ENCODE results near the gene LRRC23.

LRRC23 gene

DNA sequence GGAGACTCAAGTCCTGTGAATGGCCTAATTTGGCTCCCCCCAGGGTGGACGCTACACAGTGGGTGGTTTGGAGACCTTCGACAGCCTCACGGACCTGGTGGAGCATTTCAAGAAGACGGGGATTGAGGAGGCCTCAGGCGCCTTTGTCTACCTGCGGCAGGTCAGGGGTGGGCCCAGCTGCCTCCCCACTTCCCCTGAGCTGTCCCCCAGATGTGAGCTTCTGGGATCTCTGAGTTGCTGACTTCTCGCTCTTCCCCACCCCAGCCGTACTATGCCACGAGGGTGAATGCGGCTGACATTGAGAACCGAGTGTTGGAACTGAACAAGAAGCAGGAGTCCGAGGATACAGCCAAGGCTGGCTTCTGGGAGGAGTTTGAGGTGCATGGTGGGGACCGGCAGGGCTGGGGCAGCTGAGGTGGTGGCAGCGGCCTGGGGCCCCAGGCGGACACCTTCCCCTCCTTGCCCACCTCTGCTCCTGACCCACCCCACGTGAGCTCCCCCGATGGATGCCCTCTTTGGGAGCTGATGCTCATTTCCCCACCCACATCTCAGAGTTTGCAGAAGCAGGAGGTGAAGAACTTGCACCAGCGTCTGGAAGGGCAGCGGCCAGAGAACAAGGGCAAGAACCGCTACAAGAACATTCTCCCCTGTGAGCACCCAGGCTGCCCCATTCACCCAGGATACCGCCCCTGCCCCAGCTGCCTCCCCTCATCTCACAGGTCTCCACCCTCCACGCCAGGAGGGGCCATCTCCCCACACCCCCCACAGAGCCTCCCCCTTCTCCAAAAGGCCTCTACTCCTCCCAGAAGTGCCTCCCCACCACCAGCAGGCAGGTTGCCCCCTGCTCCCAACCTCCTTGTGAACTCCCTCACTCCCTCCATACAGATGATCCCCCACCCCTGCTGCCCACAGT, 50.7 kb downstream of the LRRC23 start:
- no peak overlapping the region for H2AFZ ChIP-seq (ENCODE audit: low read length)
- no peak overlapping the region for H3K4me3 ChIP-seq (ENCODE audit: low read depth, low read length, poor library complexity, severe bottlenecking)
- no peaks in the 10 kb centered on the region for H3K9me3 ChIP-seq (ENCODE audit: low read length)
- peaks cover 53% of the 10 kb centered on the region for H3K4me1 ChIP-seq (ENCODE audit: insufficient read depth, low read length, severe bottlenecking)
- H3K27me3 ChIP-seq (ENCODE audit: insufficient read depth, low read length): peaks cover 8% of the 10 kb centered on the region; the same call in 1 of the 2 replicates
- no peaks in the 10 kb centered on the region for H3K9me2 ChIP-seq (ENCODE audit: low read depth, low read length)
- H3K9ac ChIP-seq (ENCODE audit: low read length): no peak overlapping the region
- TF ChIP-seq, protein P1, sequence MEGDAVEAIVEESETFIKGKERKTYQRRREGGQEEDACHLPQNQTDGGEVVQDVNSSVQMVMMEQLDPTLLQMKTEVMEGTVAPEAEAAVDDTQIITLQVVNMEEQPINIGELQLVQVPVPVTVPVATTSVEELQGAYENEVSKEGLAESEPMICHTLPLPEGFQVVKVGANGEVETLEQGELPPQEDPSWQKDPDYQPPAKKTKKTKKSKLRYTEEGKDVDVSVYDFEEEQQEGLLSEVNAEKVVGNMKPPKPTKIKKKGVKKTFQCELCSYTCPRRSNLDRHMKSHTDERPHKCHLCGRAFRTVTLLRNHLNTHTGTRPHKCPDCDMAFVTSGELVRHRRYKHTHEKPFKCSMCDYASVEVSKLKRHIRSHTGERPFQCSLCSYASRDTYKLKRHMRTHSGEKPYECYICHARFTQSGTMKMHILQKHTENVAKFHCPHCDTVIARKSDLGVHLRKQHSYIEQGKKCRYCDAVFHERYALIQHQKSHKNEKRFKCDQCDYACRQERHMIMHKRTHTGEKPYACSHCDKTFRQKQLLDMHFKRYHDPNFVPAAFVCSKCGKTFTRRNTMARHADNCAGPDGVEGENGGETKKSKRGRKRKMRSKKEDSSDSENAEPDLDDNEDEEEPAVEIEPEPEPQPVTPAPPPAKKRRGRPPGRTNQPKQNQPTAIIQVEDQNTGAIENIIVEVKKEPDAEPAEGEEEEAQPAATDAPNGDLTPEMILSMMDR (IDR thresholded peaks at IDR 0.05; ENCODE audit: low read length): no peak
- no peak for TF ChIP-seq EZH2 (IDR thresholded peaks at IDR 0.05; ENCODE audit: borderline replicate concordance, low read length)
- H3K4me2 ChIP-seq (ENCODE audit: low read length): no peak overlapping the region
- H4K20me1 ChIP-seq (ENCODE audit: insufficient read depth, low read length): no peaks in the 10 kb centered on the region
- H3K27ac ChIP-seq (ENCODE audit: low read depth, low read length, poor library complexity, severe bottlenecking): no peak overlapping the region
- H3F3A ChIP-seq (ENCODE audit: insufficient read depth, low read length): no peaks in the 10 kb centered on the region
- H3K79me2 ChIP-seq (ENCODE audit: insufficient read depth, low read length): no peaks in the 10 kb centered on the region
- no peaks in the 10 kb centered on the region for H3K36me3 ChIP-seq (ENCODE audit: insufficient read depth, low read length)

DNA sequence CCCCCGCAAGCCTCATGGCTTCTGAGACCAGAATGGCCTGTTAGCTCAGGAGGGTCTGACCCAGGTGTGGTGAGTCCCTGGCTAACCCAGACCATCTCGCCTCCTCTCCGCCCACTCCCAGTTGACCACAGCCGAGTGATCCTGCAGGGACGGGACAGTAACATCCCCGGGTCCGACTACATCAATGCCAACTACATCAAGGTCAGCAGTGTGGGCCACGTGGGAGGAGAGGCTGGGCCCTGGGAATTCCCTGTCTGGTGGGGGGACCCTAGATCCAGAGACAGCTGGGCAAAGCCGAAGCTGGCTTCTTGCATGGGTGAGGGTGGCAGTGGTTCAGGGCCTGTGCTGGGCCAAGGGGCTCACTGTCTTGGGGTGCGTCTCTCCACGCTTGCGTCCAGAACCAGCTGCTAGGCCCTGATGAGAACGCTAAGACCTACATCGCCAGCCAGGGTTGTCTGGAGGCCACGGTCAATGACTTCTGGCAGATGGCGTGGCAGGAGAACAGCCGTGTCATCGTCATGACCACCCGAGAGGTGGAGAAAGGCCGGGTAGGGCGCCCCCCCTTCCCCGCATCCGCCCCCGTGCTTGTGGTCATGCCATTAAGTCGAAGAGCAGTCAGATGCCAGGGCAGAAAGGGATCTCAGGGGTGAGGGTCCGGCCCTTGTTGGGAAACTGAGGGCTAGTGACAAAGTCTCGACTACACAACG, 51.6 kb downstream of the LRRC23 start:
- Histone ChIP-seq H3K27me3 (ENCODE audit: insufficient read depth, low read length) (peaks cover 10% of the 10 kb centered on the region; the same call in 1 of the 2 replicates), H3K4me1 (ENCODE audit: insufficient read depth, low read length, severe bottlenecking) (peaks cover 50% of the 10 kb centered on the region), H3K79me2 (ENCODE audit: insufficient read depth, low read length) (no peaks in the 10 kb centered on the region), H3K4me3 (ENCODE audit: low read depth, low read length, poor library complexity, severe bottlenecking) (no peak overlapping the region), H3K9ac (ENCODE audit: low read length) (no peak overlapping the region), H3K9me3 (ENCODE audit: low read length) (no peaks in the 10 kb centered on the region), H4K20me1 (ENCODE audit: insufficient read depth, low read length) (no peaks in the 10 kb centered on the region), H3K27ac (ENCODE audit: low read depth, low read length, poor library complexity, severe bottlenecking) (no peak overlapping the region), H3K4me2 (ENCODE audit: low read length) (no peak overlapping the region), H3K9me2 (ENCODE audit: low read depth, low read length) (no peaks in the 10 kb centered on the region), H3K36me3 (ENCODE audit: insufficient read depth, low read length) (no peaks in the 10 kb centered on the region), H2AFZ (ENCODE audit: low read length) (no peak overlapping the region), H3F3A (ENCODE audit: insufficient read depth, low read length) (no peaks in the 10 kb centered on the region)
- no peak for TF ChIP-seq EZH2 (IDR thresholded peaks at IDR 0.05; ENCODE audit: borderline replicate concordance, low read length)
- TF ChIP-seq, protein P1 (IDR thresholded peaks at IDR 0.05; ENCODE audit: low read length): no peak

DNA sequence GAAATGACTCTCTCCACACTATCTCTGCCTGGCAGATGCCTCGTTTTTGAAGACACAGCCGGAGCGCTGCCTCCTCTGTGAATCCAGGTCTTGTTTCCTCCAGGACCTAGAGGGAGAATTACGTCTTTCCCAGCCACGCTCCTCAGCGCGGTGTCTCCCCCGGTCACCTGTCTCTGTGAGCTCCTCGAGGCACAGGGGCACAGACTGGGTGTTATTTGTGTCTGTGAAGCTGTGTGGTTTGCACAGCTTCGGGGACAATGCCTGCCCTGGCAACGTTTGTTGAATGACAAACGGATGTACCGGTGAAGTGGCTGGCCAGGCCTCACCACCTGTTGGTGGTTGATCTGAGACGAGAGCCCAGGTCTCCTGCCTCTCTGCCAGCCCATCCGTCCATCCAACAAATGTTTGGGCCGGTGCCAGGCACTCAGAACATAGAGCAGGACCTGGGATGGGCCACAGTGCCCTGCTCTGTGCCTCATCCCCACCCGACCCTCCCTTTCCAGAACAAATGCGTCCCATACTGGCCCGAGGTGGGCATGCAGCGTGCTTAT, 52.6 kb downstream of the LRRC23 start:
- Histone ChIP-seq H3K36me3 (ENCODE audit: insufficient read depth, low read length) (no peaks in the 10 kb centered on the region), H3K27me3 (ENCODE audit: insufficient read depth, low read length) (peaks cover 10% of the 10 kb centered on the region; the same call in 1 of the 2 replicates), H3F3A (ENCODE audit: insufficient read depth, low read length) (no peaks in the 10 kb centered on the region), H3K9me2 (ENCODE audit: low read depth, low read length) (no peaks in the 10 kb centered on the region), H3K4me3 (ENCODE audit: low read depth, low read length, poor library complexity, severe bottlenecking) (no peak overlapping the region), H3K4me2 (ENCODE audit: low read length) (no peak overlapping the region), H4K20me1 (ENCODE audit: insufficient read depth, low read length) (no peaks in the 10 kb centered on the region), H3K27ac (ENCODE audit: low read depth, low read length, poor library complexity, severe bottlenecking) (no peak overlapping the region), H3K79me2 (ENCODE audit: insufficient read depth, low read length) (no peaks in the 10 kb centered on the region), H2AFZ (ENCODE audit: low read length) (no peak overlapping the region), H3K9me3 (ENCODE audit: low read length) (no peaks in the 10 kb centered on the region), H3K9ac (ENCODE audit: low read length) (no peak overlapping the region), H3K4me1 (ENCODE audit: insufficient read depth, low read length, severe bottlenecking) (peaks cover 50% of the 10 kb centered on the region)
- TF ChIP-seq, protein P1 (IDR thresholded peaks at IDR 0.05; ENCODE audit: low read length): no peak
- TF ChIP-seq EZH2 (IDR thresholded peaks at IDR 0.05; ENCODE audit: borderline replicate concordance, low read length): no peak
